GM08714 (cell line): ENCODE data around the gene FRYL.

ENCODE experiments used
- H3K4me3 ChIP-seq: fragments of 200-500 bp; sonication (Bioruptor generic); 2 replicates; pipeline ENCODE4 v1.5.1; 2014; ENCODE audit warnings: mild to moderate bottlenecking, low read length, inconsistent platforms
- ZNF274 ChIP-seq: IDR thresholded peaks from 2 replicates; pipeline ENCODE4 v1.6.1; 2012; ENCODE audit warnings: mild to moderate bottlenecking, low read depth, low read length

The FRYL gene

GRCh38 chr4:48588230-48589097, 191.6 kb downstream of the FRYL start:
- TF ChIP-seq ZNF274: no peak
- H3K4me3 ChIP-seq: no peak overlapping the region

- TF ChIP-seq ZNF274: no peak
- no peak overlapping the region for H3K4me3 ChIP-seq
Observed at GRCh38 chr4:48585401-48585800, 194.7 kb downstream of the FRYL start.

- no peak for TF ChIP-seq ZNF274
- H3K4me3 ChIP-seq: no peak overlapping the region
Observed at GRCh38 chr4:48578132-48578968, 201.7 kb downstream of the FRYL start.

DNA sequence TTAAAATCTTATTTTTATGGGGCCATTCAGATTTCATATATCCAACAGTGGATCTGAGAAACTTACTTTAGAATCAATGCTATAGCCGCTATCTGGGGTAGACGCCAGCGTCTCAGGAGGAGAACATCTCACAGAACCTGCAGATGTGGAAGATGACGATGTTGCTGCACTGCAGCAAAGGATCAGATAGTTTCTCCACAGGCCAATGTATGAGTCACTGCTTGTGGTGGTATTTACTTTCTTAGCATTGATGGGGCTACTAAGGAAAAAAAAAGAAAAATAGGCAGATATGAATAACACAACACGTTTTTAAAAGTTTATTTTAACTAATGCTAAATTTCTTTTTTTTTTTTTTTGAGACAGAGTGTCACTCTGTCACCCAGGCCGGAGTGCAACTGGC, 204.1 kb downstream of the FRYL start:
- TF ChIP-seq ZNF274: no peak
- H3K4me3 ChIP-seq: no peak overlapping the region

DNA sequence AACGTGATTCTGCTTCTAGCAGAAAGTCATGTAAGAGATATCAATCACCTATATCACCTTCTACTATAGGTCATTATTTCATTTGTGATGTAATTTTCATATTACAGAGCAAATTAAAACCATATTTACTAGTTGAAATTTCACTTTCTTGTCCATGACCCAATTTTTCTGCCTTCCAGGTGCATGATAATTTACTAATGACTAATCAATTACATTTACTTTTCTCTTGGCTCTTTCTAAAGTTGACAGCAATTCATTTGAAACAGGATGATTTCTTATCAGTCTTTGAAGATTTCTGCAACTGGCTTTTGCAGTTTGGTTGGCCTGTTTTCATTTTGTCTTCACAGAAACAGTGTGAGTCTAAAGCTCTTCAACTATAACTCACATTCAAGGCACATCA, 208.6 kb downstream of the FRYL start:
- no peak for TF ChIP-seq ZNF274
- H3K4me3 ChIP-seq: no peak overlapping the region

- H3K4me3 ChIP-seq: no peak overlapping the region
- no peak for TF ChIP-seq ZNF274
Observed at GRCh38 chr4:48570646-48571220, 209.3 kb downstream of the FRYL start.

- TF ChIP-seq ZNF274: no peak
- H3K4me3 ChIP-seq: no peak overlapping the region
Observed at GRCh38 chr4:48566034-48566384, 214.1 kb downstream of the FRYL start.

- H3K4me3 ChIP-seq: no peak overlapping the region
- TF ChIP-seq ZNF274: no peak
Observed at GRCh38 chr4:48565362-48566033, 214.6 kb downstream of the FRYL start.

GRCh38 chr4:48564151-48564550, 215.9 kb downstream of the FRYL start:
- no peak for TF ChIP-seq ZNF274
- no peak overlapping the region for H3K4me3 ChIP-seq

GRCh38 chr4:48558819-48559218, 221.3 kb downstream of the FRYL start:
- no peak for TF ChIP-seq ZNF274
- H3K4me3 ChIP-seq: no peak overlapping the region

DNA sequence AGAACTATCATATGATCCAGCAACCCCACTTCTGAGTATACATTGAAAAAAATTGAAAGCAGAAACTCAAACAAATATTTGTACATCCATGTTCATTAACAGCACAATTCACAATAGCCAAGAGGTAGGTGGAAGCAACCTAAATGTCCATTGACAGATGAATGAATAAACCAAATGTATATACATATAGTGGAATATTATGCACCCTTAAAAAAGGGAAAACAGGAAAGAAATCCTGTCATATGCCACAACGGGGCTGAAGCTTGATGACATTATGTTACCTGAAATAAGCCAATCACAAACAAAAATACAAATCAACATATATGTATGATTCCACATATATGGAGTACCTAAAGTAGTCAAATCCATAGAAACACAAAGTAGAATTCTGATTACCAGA, 222.1 kb downstream of the FRYL start:
- H3K4me3 ChIP-seq: no peak overlapping the region
- no peak for TF ChIP-seq ZNF274

DNA sequence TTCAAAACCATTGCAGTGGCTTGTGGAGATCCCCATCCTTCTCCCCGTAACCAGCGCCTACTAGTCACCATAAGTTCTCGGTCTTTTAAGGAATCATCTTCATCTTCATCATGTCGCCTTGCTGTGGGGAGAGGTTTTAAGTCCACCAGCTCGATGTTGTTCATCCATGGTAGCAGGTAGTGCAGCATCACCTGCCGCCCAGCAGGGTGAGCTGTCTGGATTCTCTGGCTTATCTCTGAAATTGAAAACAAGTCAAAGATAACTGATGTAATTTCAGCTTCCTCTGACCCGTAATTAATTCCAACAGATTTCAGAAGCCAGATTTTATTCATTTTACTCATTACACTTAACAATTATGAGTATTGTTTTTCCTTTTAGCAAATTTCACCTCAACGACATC, 222.6 kb downstream of the FRYL start:
- no peak overlapping the region for H3K4me3 ChIP-seq
- no peak for TF ChIP-seq ZNF274

DNA sequence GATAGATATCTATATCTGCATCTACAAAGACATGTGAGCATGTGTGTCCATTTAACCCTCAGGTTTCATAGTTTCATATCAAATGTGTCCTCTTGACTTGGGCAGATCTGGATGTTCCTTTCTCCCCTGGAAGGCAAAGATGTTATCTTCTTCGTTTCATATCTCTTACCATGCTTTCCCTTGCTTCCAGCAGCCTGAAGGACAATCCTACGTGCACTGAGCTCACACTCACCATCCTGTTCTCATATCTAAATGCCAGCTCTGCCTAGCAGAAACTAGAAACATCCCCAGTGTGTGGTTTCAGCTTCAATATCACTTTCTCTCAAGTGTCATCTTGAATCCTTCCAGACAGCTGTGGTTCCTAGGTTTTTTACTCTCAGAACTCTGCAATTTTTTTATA, 223.8 kb downstream of the FRYL start:
- no peak for TF ChIP-seq ZNF274
- H3K4me3 ChIP-seq: no peak overlapping the region

DNA sequence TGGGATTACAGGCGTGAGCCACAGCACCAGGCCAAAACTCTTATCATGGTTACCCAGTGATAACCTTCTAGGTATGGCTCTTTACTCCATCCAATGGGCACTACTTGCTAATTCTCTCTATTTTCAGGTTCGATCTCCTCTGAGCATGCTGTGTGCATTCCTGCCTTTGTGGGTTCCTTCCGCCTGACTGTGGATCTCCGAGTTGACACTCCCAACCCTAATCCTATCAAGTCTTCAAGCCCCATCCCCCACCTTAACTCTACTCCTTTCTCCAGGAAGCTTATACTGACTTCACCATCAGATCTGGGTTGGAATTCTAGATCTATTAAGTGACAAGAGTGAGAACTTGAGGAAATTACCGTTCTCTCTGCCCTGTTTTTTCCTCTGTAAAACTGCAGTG, 225.5 kb downstream of the FRYL start:
- no peak for TF ChIP-seq ZNF274
- no peak overlapping the region for H3K4me3 ChIP-seq
